ENCODE results near the gene ADAMTS1.

- TF ChIP-seq CTCF (IDR thresholded peaks at IDR 0.05) (no peak), EP300 (IDR thresholded peaks at IDR 0.05) (no peak)
Measured at GRCh38 chr21:26888256-26888655, 43.0 kb upstream of the ADAMTS1 start.
